GM06990 (cell line): ENCODE measurements around the gene GNAS-AS1.

Source experiments
- DNase-seq: peaks from one replicate; pipeline ENCODE4 v3.0.0-alpha.2; 2011; ENCODE audit not compliant: insufficient read length; ENCODE audit errors: extremely low read depth
- H3K27me3 ChIP-seq: replicated peaks from 2 replicates; pipeline ENCODE4 v1.6.0; 2011; ENCODE audit warnings: low read length; ENCODE audit not compliant: control insufficient read depth, insufficient read depth
- H3K36me3 ChIP-seq: 2 replicates; pipeline ENCODE4 v1.5.1; 2011; ENCODE audit warnings: low read length; ENCODE audit not compliant: control insufficient read depth, insufficient read depth
- H3K4me3 ChIP-seq: replicated peaks from 2 replicates; pipeline ENCODE4 v1.5.1; 2011; ENCODE audit warnings: low read depth, mild to moderate bottlenecking, control low read depth, low read length
- TF ChIP-seq, protein P1 (sequence below): IDR thresholded peaks from 2 replicates; pipeline ENCODE4 v1.5.1; 2011; ENCODE audit warnings: low read length, control low read depth, mild to moderate bottlenecking, inconsistent platforms; ENCODE audit not compliant: insufficient read depth, poor library complexity, severe bottlenecking

Gene GNAS-AS1

DNA sequence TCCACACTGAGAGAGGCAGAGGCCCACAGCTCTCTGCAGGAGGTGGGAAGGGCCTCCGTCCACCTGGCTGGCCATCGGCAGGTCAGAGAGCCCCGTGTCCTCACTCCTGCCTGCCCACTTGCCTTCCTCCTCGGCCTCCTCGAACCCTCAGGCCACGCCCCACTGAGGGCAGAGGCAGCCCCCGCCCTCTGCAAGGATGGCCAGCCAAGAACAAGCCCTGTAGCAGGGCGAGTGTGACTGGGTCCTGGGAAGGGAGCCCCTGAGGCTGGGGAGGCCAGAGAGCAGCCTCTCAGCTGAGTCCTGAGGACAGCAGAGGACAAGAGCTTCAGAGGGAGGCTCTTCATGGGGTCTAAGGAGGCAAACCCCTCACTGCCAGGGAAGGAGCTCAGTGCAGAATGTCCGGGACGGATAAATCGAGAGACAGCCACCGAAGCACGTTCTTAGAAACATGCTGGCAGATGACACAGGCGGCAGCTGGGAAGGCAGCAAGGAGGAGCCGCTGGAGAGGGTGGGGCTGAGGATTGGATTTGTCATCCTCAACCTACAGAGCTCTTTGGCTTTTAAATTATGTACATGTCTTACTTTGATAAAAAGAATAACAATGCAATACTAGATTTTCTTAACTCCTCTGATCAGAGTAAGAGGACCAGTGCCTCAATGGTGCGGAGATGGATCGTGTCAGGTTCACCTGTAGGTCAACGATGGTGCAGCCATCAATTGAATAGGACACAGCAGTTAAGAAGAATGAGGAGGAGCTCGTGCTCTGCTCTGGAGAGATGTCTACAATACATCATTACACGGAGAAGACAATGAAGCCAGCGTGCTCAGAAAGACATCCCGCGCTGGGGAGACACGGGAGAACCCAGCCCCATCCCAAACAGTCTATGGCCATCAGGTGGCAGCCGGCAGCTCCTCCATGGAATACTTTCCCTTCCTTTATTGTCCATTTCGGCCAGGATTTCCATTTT, 53.0 kb downstream of the GNAS-AS1 start:
- TF ChIP-seq, protein P1, sequence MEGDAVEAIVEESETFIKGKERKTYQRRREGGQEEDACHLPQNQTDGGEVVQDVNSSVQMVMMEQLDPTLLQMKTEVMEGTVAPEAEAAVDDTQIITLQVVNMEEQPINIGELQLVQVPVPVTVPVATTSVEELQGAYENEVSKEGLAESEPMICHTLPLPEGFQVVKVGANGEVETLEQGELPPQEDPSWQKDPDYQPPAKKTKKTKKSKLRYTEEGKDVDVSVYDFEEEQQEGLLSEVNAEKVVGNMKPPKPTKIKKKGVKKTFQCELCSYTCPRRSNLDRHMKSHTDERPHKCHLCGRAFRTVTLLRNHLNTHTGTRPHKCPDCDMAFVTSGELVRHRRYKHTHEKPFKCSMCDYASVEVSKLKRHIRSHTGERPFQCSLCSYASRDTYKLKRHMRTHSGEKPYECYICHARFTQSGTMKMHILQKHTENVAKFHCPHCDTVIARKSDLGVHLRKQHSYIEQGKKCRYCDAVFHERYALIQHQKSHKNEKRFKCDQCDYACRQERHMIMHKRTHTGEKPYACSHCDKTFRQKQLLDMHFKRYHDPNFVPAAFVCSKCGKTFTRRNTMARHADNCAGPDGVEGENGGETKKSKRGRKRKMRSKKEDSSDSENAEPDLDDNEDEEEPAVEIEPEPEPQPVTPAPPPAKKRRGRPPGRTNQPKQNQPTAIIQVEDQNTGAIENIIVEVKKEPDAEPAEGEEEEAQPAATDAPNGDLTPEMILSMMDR = no peak
- no peak for DNase-seq
- H3K4me3 ChIP-seq = no peak overlapping the region
- no peaks in the 10 kb centered on the region for H3K36me3 ChIP-seq
- H3K27me3 ChIP-seq = no peaks in the 10 kb centered on the region; the same call in none of the 2 replicates

DNA sequence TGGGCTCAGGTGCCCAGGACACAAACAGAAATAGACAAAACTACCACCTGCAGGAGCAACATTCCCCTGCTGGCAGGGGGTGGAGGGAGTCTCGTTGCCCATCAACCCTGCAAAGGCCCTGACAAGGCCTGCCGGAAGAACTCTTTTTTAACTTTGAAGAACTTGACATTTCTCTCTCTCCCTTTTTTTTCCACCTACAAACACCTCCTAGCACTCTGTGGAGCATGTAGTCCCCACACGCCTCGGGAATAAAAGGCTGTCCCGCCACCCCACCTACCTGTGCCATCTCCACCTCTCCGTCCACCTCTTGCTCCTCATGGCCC, 54.8 kb downstream of the GNAS-AS1 start:
- TF ChIP-seq, protein P1 = no peak
- DNase-seq = no peak
- H3K27me3 ChIP-seq = peaks cover 1% of the 10 kb centered on the region
- no peaks in the 10 kb centered on the region for H3K36me3 ChIP-seq
- no peak overlapping the region for H3K4me3 ChIP-seq

DNA sequence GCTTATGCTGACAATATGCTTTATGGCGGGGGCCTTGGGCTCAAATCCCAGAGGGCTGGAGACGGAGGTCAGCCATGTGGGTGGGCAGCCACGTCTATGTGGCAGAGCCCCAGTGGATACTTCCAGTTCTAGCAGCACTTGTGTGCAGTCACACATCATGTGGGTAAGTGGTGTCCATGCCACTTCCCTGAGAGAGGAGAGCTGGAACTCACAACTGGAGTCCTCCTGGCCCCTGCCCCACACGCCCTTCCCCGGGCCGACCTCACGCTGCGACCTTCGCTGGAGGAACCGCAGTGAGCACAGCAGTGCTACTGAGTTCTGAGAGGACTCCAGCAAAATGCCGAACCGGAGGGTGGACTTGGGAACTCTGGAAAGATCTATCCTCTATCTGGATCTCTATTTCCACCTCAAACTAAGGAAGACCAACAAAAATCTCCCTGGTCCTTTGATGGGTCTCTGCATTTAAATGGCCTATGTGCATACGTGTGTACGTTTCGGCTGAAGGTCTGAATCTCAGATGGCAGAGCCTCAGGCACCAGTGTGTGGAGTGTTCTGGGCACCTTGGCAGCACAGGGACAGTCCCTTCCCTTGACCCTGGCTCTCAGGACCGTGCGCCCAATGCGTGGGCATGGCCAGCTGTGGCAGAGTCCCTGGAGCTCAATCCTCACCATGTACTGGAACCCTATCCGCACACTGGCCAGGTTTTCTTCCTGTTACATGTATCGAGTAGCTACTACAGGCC, 55.4 kb downstream of the GNAS-AS1 start:
- TF ChIP-seq, protein P1 = no peak
- H3K27me3 ChIP-seq = peaks cover 1% of the 10 kb centered on the region; the same call in 1 of the 2 replicates
- no peak overlapping the region for H3K4me3 ChIP-seq
- DNase-seq = no peak
- no peaks in the 10 kb centered on the region for H3K36me3 ChIP-seq

DNA sequence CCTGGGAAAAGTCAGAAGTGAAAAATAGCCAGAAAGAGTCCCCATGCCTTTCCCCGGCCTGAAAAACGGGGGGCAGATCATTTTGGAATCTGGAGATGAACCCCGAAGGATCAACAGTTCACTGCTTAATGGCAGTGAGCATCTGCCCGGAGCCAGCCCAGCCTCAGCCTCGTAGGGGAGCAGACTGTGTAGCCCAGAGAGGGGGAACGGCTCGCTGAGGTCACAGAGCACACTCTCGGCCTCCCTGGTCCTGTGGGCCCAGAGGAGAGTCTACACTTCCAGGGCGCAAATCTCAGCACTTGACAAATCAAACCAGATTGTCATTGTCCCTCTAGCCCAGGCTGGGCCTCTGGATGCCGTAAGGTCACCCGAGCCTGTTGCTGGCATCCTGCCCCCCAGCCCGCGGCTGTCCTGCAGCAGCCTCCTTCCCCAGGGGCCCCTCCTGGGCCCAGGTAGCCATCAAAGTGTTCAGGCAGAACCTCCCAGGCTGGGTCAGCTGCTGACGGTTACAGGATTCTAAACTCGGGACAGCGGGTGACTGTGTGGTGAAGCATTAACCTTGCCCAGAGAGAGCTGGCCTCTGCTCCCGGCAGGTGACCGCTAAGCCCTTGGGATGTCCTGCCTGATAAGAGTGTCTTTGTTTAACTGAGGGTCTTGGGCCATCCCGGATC, 56.1 kb downstream of the GNAS-AS1 start:
- peaks cover 1% of the 10 kb centered on the region; the same call in 1 of the 2 replicates for H3K27me3 ChIP-seq
- TF ChIP-seq, protein P1 = no peak
- H3K4me3 ChIP-seq = no peak overlapping the region
- no peaks in the 10 kb centered on the region for H3K36me3 ChIP-seq
- no peak for DNase-seq

DNA sequence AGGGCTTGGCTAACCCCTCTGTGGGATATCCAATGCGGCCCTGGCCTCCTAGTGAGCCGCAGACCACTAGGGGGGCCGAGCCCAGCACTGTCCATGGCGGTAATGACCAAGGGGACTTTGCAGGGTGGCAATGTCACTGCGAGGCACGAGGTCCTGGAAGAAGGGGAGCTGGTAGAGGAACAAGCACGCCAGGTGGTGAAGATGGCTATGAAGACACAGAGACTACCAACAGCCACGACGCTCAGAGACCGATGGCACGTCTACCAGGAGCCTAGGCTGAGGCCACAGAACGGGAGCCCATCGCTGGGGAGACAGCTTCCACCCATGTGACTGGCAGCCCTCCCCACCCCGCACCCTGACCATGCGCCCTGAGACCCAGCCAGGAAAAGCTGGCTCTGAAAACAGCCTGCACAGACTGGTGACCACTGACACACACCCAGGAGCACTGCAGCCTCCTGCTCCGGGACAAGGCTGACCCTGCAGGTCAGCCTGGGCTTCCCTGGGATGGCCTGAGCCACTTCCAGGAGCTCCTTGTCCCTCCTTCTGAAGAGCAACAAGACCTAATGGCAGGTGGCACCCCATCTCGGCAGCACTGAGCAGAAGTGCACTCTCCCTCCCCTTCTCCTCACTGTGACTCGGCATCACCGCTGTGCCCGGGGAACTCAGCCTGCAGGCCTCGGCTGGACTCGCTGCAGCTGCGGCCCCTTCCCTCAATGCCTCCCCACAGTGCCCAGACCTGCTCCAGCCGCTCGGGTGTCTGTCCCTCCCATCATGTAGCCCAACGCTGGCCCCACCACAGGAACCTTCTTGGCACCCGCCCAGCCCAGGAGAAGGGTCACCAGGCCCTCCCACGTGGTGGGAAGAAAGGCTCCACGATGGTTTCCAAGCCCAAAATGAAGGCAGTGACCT, 56.9 kb downstream of the GNAS-AS1 start:
- TF ChIP-seq, protein P1 = no peak
- H3K4me3 ChIP-seq = no peak overlapping the region
- peaks cover 1% of the 10 kb centered on the region; the same call in 1 of the 2 replicates for H3K27me3 ChIP-seq
- no peak for DNase-seq
- no peaks in the 10 kb centered on the region for H3K36me3 ChIP-seq
